Tibial artery (tissue), 4 donors: ENCODE results near the gene PACS2.
"Not testable (repeated sequence)": the region's sequence is repeated elsewhere in the genome, so short reads cannot be mapped to it uniquely, and the experiment has no call there.

ENCODE experiments used
- DNase-seq, 2 donors: peaks; one replicate each; pipeline ENCODE4 v3.0.0-alpha.2; 2019
- H3K27ac ChIP-seq, 2 donors: fragments of 200-600 bp; sonication (generic) in 1 of 2; 1 replicate in 1 of 2; 2 replicates in 1 of 2; pipeline ENCODE4 v1.5.1; 2018 to 2019; ENCODE audit warnings: mild to moderate bottlenecking in 1 of 2
- H3K27me3 ChIP-seq, 2 donors: fragments of 200-600 bp; sonication (generic) in 1 of 2; one replicate each; pipeline versions ENCODE4 v1.5.1 to v1.6.0; 2016 to 2019
- H3K36me3 ChIP-seq, 3 donors: fragments of 200-600 bp; sonication (generic) in 2 of 3; one replicate each; pipeline ENCODE4 v1.5.1; 2016 to 2019; ENCODE audit warnings: mild to moderate bottlenecking in 2 of 3
- H3K4me1 ChIP-seq, 4 donors: fragments of 200-600 bp; sonication (generic) in 2 of 4; 1 replicate in 3 of 4; 2 replicates in 1 of 4; pipeline ENCODE4 v1.5.1; 2016 to 2019
- H3K4me3 ChIP-seq, 2 donors: fragments of 200-600 bp; sonication (generic) in 1 of 2; 1 replicate in 1 of 2; 2 replicates in 1 of 2; pipeline ENCODE4 v1.5.1; 2018 to 2019; ENCODE audit warnings: mild to moderate bottlenecking in 2 of 2
- H3K9me3 ChIP-seq, 3 donors: fragments of 200-600 bp; sonication (generic) in 1 of 3; one replicate each; pipeline ENCODE4 v1.5.1; 2016 to 2019
- intact Hi-C: fragments of 100-400 bp; cut with DNase I; formaldehyde crosslinking; loops from one replicate; pipeline ENCODE4 v1.15.0; 2023; ENCODE audit warnings: low total_unique reads
- TF ChIP-seq, protein P1 (sequence below), 2 experiments: fragments of 200-600 bp in 1 of 2; fragments of 450-650 bp in 1 of 2; IDR thresholded peaks; one replicate each; pipeline ENCODE4 v1.5.1; 2017 to 2019; ENCODE audit warnings: antibody characterized with exemption in 2 of 2, mild to moderate bottlenecking in 1 of 2, moderate library complexity in 1 of 2

The PACS2 gene

GRCh38 chr14:105283899-105284298 lies 30.6 kb upstream of the PACS2 start:
- DNase-seq: no peak
- H3K27me3 ChIP-seq: no peaks in the 10 kb centered on the region
- H3K36me3 ChIP-seq: peaks cover 0 to 27% (median 3%) of the 10 kb centered on the region in 3 donors
- H3K27ac ChIP-seq: no peak overlapping the region
- H3K4me3 ChIP-seq: no peak overlapping the region
- intact Hi-C loops: no loop called here
- TF ChIP-seq, protein P1, sequence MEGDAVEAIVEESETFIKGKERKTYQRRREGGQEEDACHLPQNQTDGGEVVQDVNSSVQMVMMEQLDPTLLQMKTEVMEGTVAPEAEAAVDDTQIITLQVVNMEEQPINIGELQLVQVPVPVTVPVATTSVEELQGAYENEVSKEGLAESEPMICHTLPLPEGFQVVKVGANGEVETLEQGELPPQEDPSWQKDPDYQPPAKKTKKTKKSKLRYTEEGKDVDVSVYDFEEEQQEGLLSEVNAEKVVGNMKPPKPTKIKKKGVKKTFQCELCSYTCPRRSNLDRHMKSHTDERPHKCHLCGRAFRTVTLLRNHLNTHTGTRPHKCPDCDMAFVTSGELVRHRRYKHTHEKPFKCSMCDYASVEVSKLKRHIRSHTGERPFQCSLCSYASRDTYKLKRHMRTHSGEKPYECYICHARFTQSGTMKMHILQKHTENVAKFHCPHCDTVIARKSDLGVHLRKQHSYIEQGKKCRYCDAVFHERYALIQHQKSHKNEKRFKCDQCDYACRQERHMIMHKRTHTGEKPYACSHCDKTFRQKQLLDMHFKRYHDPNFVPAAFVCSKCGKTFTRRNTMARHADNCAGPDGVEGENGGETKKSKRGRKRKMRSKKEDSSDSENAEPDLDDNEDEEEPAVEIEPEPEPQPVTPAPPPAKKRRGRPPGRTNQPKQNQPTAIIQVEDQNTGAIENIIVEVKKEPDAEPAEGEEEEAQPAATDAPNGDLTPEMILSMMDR (IDR thresholded peaks at IDR 0.05): no peak
- no peaks in the 10 kb centered on the region for H3K9me3 ChIP-seq
- H3K4me1 ChIP-seq: peaks cover 0 to 5% (median 0%) of the 10 kb centered on the region in 4 donors

GRCh38 chr14:105285174-105285573 lies 29.4 kb upstream of the PACS2 start:
- Histone ChIP-seq H3K4me1 (peaks cover 0 to 5% (median 0%) of the 10 kb centered on the region in 4 donors), H3K36me3 (peaks cover 0 to 27% (median 3%) of the 10 kb centered on the region in 3 donors), H3K4me3 (no peak overlapping the region), H3K27ac (no peak overlapping the region), H3K9me3 (no peaks in the 10 kb centered on the region), H3K27me3 (no peaks in the 10 kb centered on the region)
- DNase-seq: no peak
- TF ChIP-seq, protein P1 (IDR thresholded peaks at IDR 0.05): no peak
- intact Hi-C loops: no loop called here

DNA sequence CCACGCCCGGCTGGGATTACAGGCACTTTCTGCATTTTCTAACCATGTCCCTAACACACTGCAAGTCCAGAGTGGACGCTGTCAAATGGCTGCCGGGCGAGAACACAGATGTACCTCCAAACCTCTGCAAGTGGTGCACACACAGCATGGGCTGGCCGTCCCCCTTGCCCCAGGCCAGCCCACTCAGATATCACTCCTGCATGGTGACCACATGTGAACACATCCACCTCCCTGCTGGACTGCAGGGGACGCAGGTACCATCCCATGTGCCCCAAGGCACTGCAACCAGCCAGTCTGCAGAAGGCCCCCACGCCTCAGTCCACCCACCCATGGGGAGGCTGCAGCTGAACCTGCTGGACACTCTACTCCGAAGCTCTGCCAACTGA lies 27.8 kb upstream of the PACS2 start:
- Histone ChIP-seq H3K36me3 (peaks cover 0 to 17% (median 0%) of the 10 kb centered on the region in 3 donors), H3K9me3 (no peaks in the 10 kb centered on the region), H3K4me1 (no peaks in the 10 kb centered on the region), H3K27ac (no peak overlapping the region), H3K4me3 (no peak overlapping the region), H3K27me3 (no peaks in the 10 kb centered on the region)
- no peak for DNase-seq
- intact Hi-C loops: no loop called here
- TF ChIP-seq, protein P1 (IDR thresholded peaks at IDR 0.05): no peak

DNA sequence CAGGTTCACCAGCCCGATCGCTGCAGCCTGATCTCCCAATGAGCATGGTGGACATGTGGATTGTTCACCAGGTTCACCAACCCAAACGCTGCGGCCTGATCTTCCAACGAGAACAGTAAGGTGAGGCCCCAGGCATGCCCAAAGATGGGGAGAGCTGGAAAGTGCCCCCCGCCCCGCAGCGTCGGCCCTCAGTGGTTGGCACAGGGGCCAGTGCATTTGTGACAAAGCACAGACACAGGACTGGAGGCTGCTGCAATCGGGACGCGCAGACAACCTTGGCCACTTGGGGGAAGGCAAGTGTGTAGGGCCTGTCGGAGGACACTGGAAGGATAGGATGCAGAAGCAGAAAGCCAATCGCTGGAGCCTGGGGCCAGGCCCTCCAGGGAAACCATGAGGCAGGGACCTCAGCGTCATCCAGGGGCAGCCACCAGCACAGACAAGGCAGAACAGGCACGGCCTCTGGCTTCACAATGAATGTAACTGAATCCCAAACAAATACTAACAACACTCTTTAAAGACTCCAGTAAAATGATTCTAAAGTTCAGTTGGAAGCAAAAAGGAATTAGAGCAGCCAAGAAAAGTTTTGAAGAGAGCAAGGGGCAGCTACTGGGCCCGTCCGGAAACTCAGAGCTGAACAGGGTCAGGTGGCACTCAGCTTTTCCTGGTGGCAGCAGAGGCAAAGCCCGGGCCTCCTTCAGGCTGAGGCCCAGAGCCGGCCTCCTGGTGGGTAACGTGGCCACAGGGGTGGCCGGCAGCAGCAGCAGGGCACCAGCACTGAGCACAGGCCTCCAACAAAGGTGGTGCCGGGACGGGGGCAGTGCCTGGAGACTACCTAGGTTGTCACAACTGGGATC lies 27.1 kb upstream of the PACS2 start:
- peaks cover 0 to 17% (median 0%) of the 10 kb centered on the region in 3 donors for H3K36me3 ChIP-seq
- no peak overlapping the region for H3K4me3 ChIP-seq
- intact Hi-C loops: no loop called here
- no peak for DNase-seq
- H3K27me3 ChIP-seq: no peaks in the 10 kb centered on the region
- TF ChIP-seq, protein P1 (IDR thresholded peaks at IDR 0.05): no peak
- H3K4me1 ChIP-seq: peaks cover 0 to 1% (median 0%) of the 10 kb centered on the region in 4 donors
- no peaks in the 10 kb centered on the region for H3K9me3 ChIP-seq
- H3K27ac ChIP-seq: no peak overlapping the region

- intact Hi-C loops, H3K27ac ChIP-seq: not testable (repeated sequence)
Measured at GRCh38 chr14:105288936-105289335, 25.6 kb upstream of the PACS2 start.

DNA sequence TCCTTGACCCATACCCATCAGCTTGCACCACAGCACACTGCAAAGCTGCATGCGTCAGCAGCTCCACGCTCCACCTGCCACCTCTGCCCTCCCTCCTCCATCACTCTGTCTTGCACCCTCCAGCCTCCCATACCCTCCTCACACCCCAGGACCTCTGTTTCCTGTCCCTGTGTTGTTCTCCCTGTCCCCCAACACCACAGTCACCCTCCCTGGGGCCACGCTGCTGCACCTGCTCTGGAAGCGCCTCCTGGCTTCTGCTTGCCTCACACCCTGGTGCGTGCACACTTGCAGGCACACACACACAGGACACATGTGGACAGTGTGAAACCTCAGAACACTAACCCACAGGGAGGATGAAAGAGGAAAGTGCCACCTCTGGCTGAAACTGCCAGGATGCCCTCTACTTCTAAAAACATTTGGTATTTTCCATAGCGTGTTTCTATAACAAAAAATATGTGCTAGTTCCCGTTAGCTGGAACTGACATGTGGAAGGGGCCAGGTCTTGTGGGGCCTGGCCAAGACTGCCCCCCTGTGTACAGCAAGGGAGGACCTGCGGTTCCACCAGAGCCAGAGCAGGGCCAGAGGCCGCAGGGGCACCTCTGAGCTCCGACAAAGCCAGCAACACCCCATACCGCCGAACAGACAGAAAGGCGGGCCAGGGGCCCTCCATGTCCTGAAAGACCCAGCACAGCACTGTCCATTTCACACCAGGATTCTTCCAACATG lies 23.8 kb upstream of the PACS2 start:
- intact Hi-C loops: no loop called here
- Histone ChIP-seq H3K27me3 (no peaks in the 10 kb centered on the region), H3K9me3 (no peaks in the 10 kb centered on the region), H3K36me3 (peaks cover 0 to 4% (median 0%) of the 10 kb centered on the region in 3 donors), H3K4me3 (no peak overlapping the region), H3K27ac (no peak overlapping the region), H3K4me1 (peaks cover 0 to 21% (median 9%) of the 10 kb centered on the region in 4 donors)
- DNase-seq: no peak
- TF ChIP-seq, protein P1 (IDR thresholded peaks at IDR 0.05): no peak

More at GRCh38 chr14:105288936-105289335, 25.6 kb upstream of the PACS2 start:
- DNase-seq, H3K27me3 ChIP-seq, H3K9me3 ChIP-seq, H3K4me3 ChIP-seq: not testable (repeated sequence)
- Histone ChIP-seq H3K4me1 (peaks cover 0 to 15% (median 4%) of the 10 kb centered on the region in 4 donors), H3K36me3 (peaks cover 0 to 13% (median 0%) of the 10 kb centered on the region in 3 donors)
